AG09309 (cell line): ENCODE data around the gene SRP14.

ENCODE experiments used
- DNase-seq: peaks from one replicate; pipeline ENCODE4 v3.0.0-alpha.2; 2010; ENCODE audit warnings: low read depth
- H3K4me3 ChIP-seq: 2 replicates; pipeline ENCODE4 v1.5.1; 2011; ENCODE audit warnings: mild to moderate bottlenecking, low read depth, low read length, moderate library complexity; ENCODE audit not compliant: control insufficient read depth
- CTCF ChIP-seq: IDR thresholded peaks from 2 replicates; pipeline ENCODE4 v1.5.1; 2011; ENCODE audit warnings: mild to moderate bottlenecking, low read depth, low read length, inconsistent platforms; ENCODE audit not compliant: insufficient read depth, control insufficient read depth; ENCODE audit errors: missing control alignments

Gene SRP14

DNA sequence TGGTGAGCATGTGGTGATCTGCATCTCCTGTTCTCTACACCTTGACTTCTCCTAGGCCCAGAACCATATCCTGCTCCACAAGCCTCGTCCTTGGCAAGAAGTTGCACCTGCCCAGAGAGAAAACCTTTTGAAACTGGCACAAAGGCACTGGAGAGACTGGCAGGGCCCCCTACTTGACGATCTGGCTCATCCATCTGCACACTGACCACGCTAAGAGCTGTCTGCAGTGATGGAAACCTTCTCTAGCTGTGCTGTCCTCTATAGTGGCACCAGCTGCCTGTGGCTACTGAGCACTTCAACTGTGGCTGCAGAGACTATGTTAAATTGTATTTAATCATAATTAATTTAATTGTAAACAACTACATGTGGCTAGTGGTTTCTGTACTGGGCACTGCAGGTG, 26.2 kb upstream of the SRP14 start:
- H3K4me3 ChIP-seq, result no peak overlapping the region
- TF ChIP-seq CTCF, result no peak
- no peak for DNase-seq

DNA sequence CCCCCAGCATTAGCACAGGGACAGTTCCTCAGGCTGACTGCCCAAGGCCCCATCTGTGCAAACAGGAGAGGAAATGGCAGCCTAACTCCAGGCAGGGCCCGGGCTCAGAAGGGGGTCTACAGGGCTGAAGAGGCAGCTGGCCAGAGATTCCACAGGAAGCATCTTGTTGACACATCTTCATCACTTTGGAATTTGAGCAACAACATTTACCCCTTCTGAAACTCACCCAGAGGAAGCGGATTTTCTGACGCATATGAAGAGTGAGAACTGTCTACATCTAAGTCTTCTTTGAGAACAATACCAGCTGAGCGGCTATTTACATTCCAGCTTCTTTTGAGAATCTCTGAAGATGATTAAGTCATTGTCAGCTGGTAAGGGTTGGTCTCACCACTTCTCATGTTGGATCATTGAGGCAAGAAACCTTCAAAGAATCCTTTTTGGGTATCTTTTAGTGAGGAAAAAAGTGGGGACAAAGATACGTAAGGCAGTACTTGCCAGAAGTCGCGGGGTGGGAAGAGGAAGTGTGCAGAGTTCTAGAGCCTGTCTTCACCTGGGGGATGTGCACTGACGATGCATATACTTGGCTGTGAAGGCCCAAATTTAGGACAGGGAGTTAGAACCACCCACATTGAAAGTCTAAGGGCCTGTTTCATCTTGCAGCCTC, 25.4 kb upstream of the SRP14 start:
- H3K4me3 ChIP-seq, result no peak overlapping the region
- no peak for DNase-seq
- no peak for TF ChIP-seq CTCF

GRCh38 chr15:40063563-40064011, 24.6 kb upstream of the SRP14 start:
- DNase-seq, result no peak
- H3K4me3 ChIP-seq, result no peak overlapping the region
- TF ChIP-seq CTCF, result no peak

GRCh38 chr15:40062816-40063562, 24.0 kb upstream of the SRP14 start:
- DNase-seq, result no peak
- no peak overlapping the region for H3K4me3 ChIP-seq
- TF ChIP-seq CTCF, result no peak

GRCh38 chr15:40061212-40061901, 22.4 kb upstream of the SRP14 start:
- no peak for TF ChIP-seq CTCF
- H3K4me3 ChIP-seq, result no peak overlapping the region
- no peak for DNase-seq

DNA sequence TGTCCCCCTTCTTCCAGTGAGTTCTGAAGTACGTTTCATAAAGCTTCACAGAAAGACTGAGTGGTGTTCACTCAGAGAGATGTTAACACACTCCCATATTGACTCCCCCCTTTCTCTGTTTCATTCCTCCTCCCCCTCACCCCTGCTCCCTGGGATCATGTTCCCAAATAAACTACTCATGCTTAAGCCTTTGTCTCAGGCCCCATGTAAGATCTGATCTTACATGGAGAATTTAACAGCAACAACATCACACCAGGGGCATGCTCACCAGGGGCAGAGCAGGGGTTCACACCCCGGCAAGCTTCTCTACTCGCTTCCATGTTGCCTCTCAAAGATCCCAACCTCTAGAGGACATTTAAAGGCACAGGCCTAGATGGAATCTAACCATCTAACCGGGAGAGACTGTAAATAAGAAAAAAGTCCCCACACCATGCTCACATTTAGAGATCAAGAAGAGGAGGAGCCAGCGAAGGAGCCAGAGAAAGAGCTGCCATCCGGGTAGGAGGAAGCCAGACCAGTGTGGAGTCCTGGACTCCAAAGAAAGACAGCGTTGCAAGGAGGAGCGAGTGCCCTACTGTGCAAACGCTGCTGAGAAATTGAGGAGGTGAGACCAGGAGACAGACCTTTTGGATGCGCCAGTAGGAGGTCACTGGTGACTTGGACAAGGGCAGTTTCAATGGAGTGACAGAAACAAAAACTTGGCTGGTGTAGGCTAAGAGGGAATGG, 21.4 kb upstream of the SRP14 start:
- H3K4me3 ChIP-seq, result no peak overlapping the region
- TF ChIP-seq CTCF, result no peak
- no peak for DNase-seq
